NCI-H128 (cell line): ENCODE measurements around the gene DLGAP1.

Source experiments
- DNase-seq: peaks from one replicate; lab custom pipeline; 2025; ENCODE audit not compliant: unreplicated experiment; lab: John Stamatoyannopoulos, UW

DLGAP1 gene

GRCh38 chr18:3793111-3793510, 662.0 kb downstream of the DLGAP1 start:
- no peak for DNase-seq

- DNase-seq: no peak
Observed at GRCh38 chr18:3792711-3793110, 662.4 kb downstream of the DLGAP1 start.

- peak; percentile 82 for DNase-seq
Observed at GRCh38 chr18:3791238-3791637, 663.9 kb downstream of the DLGAP1 start.

GRCh38 chr18:3790703-3791102, 664.4 kb downstream of the DLGAP1 start:
- DNase-seq: peak; percentile 88

GRCh38 chr18:3789525-3789924, 665.6 kb downstream of the DLGAP1 start:
- no peak for DNase-seq

GRCh38 chr18:3784949-3785348, 670.2 kb downstream of the DLGAP1 start:
- no peak for DNase-seq

- DNase-seq: no peak
Observed at GRCh38 chr18:3782901-3783300, 672.2 kb downstream of the DLGAP1 start.

- DNase-seq: no peak
Observed at GRCh38 chr18:3777719-3778118, 677.4 kb downstream of the DLGAP1 start.

GRCh38 chr18:3777122-3777521, 678.0 kb downstream of the DLGAP1 start:
- no peak for DNase-seq

GRCh38 chr18:3775996-3776395, 679.1 kb downstream of the DLGAP1 start:
- DNase-seq: no peak

- DNase-seq: no peak
Observed at GRCh38 chr18:3773303-3773702, 681.8 kb downstream of the DLGAP1 start.

- DNase-seq: no peak
Observed at GRCh38 chr18:3771121-3771971, 683.8 kb downstream of the DLGAP1 start.

GRCh38 chr18:3761266-3761665, 693.8 kb downstream of the DLGAP1 start:
- no peak for DNase-seq

- DNase-seq: no peak
Observed at GRCh38 chr18:3760741-3761140, 694.4 kb downstream of the DLGAP1 start.

GRCh38 chr18:3759099-3759498, 696.0 kb downstream of the DLGAP1 start:
- DNase-seq: no peak

- DNase-seq: no peak
Observed at GRCh38 chr18:3758531-3758930, 696.6 kb downstream of the DLGAP1 start.

- no peak for DNase-seq
Observed at GRCh38 chr18:3757361-3757760, 697.7 kb downstream of the DLGAP1 start.

GRCh38 chr18:3753106-3753505, 702.0 kb downstream of the DLGAP1 start:
- no peak for DNase-seq

GRCh38 chr18:3748086-3748485, 707.0 kb downstream of the DLGAP1 start:
- no peak for DNase-seq

GRCh38 chr18:3747176-3747973, 707.7 kb downstream of the DLGAP1 start:
- DNase-seq: no peak

GRCh38 chr18:3742541-3742940, 712.6 kb downstream of the DLGAP1 start:
- no peak for DNase-seq

GRCh38 chr18:3741333-3741732, 713.8 kb downstream of the DLGAP1 start:
- DNase-seq: no peak
